ENCODE results near the gene SFSWAP.

- TF ChIP-seq CTCF (IDR thresholded peaks at IDR 0.05; ENCODE audit: low read depth, low read length, poor library complexity, severe bottlenecking) (no peak), EZH2phosphoT487 (IDR thresholded peaks at IDR 0.05; ENCODE audit: borderline replicate concordance, low read length) (no peak)
Measured at GRCh38 chr12:131720241-131720640, 9.4 kb downstream of the SFSWAP start.
